WTC11 (cell line): Measurements from ENCODE around the gene ANKRD66.
"Not testable (repeated sequence)": the region's sequence is repeated elsewhere in the genome, so short reads cannot be mapped to it uniquely, and the experiment has no call there.

Source experiments
- ATF3 ChIP-seq: sonication (generic); formaldehyde crosslinking; conservative IDR thresholded peaks from 2 replicates; pipeline ENCODE4 v1.8.1; 2022; ENCODE audit warnings: mild to moderate bottlenecking, missing genetic modification reagents
- E2F5 ChIP-seq: sonication (generic); formaldehyde crosslinking; IDR thresholded peaks from 2 replicates; pipeline ENCODE4 v1.8.1; 2022; ENCODE audit warnings: mild to moderate bottlenecking, moderate library complexity, missing genetic modification reagents
- ZMAT4 ChIP-seq: fragments of 250-450 bp; sonication (Bioruptor Pico); IDR thresholded peaks from 2 replicates; pipeline ENCODE4 v1.9.0; 2021; ENCODE audit warnings: mild to moderate bottlenecking
- ZNF121 ChIP-seq: sonication (generic); formaldehyde crosslinking; IDR thresholded peaks from 2 replicates; pipeline ENCODE4 v1.8.0; 2023; ENCODE audit warnings: missing genetic modification reagents
- TF ChIP-seq, protein P1 (sequence below): sonication (generic); formaldehyde crosslinking; IDR thresholded peaks from 2 replicates; pipeline ENCODE4 v1.8.0; 2022; ENCODE audit warnings: mild to moderate bottlenecking, missing genetic modification reagents
- TF ChIP-seq, protein P2 (sequence below): fragments of 200-600 bp; IDR thresholded peaks from 2 replicates; pipeline ENCODE4 v1.8.0; 2022; ENCODE audit warnings: antibody characterized with exemption

GRCh38 chr6:46744159-46744725 is 2.5 kb upstream of the ANKRD66 start:
- TF ChIP-seq, protein P1, sequence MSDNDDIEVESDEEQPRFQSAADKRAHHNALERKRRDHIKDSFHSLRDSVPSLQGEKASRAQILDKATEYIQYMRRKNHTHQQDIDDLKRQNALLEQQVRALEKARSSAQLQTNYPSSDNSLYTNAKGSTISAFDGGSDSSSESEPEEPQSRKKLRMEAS (CRISPR knock-in tag) = not testable (repeated sequence)
- not testable (repeated sequence) for TF ChIP-seq ZMAT4, E2F5, ATF3, ZNF121 (CRISPR knock-in tag)
- TF ChIP-seq, protein P2, sequence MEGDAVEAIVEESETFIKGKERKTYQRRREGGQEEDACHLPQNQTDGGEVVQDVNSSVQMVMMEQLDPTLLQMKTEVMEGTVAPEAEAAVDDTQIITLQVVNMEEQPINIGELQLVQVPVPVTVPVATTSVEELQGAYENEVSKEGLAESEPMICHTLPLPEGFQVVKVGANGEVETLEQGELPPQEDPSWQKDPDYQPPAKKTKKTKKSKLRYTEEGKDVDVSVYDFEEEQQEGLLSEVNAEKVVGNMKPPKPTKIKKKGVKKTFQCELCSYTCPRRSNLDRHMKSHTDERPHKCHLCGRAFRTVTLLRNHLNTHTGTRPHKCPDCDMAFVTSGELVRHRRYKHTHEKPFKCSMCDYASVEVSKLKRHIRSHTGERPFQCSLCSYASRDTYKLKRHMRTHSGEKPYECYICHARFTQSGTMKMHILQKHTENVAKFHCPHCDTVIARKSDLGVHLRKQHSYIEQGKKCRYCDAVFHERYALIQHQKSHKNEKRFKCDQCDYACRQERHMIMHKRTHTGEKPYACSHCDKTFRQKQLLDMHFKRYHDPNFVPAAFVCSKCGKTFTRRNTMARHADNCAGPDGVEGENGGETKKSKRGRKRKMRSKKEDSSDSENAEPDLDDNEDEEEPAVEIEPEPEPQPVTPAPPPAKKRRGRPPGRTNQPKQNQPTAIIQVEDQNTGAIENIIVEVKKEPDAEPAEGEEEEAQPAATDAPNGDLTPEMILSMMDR = not testable (repeated sequence)
